ENCODE data around the gene SLC4A3.

GRCh38 chr2:219648176-219648575, 20.7 kb downstream of the SLC4A3 start:
- no peak for TF ChIP-seq GABPA (IDR thresholded peaks at IDR 0.05; ENCODE audit: borderline replicate concordance, insufficient read depth, low read length)
- TF ChIP-seq CTCF (IDR thresholded peaks at IDR 0.05; ENCODE audit: control extremely low read depth in 1 of 3, insufficient read depth in 1 of 3, low read depth in 1 of 3, low read length in 3 of 3): no peak
- no peak for TF ChIP-seq POLR2A (IDR thresholded peaks at IDR 0.05; ENCODE audit: control extremely low read depth in 1 of 2, low read depth in 2 of 2, low read length in 2 of 2)
- no peak for TF ChIP-seq POLR2AphosphoS5 (IDR thresholded peaks at IDR 0.05; ENCODE audit: low read depth, low read length)
- no peak for TF ChIP-seq TCF12 (IDR thresholded peaks at IDR 0.05; ENCODE audit: low read depth, low read length)
- TF ChIP-seq HDAC2 (IDR thresholded peaks at IDR 0.05; ENCODE audit: borderline replicate concordance in 1 of 2, low read depth in 2 of 2, low read length in 2 of 2): no peak
- TF ChIP-seq EP300 (IDR thresholded peaks at IDR 0.05; ENCODE audit: borderline replicate concordance in 1 of 2, low read depth in 2 of 2, low read length in 2 of 2): no peak
- TF ChIP-seq EZH2 (IDR thresholded peaks at IDR 0.05; ENCODE audit: low read depth, low read length, severe bottlenecking): no peak
- TF ChIP-seq SUZ12 (IDR thresholded peaks at IDR 0.05; ENCODE audit: low read length): no peak
